Measurements from ENCODE around the gene XRN2. TPM values are rescaled to one million over a fixed set of nuclear protein-coding genes. Genes with fewer than 3 reads are reported as not detected.

The XRN2 gene
- total RNA-seq, 1 experiment from 2014 or later = 76.8 TPM

- TF ChIP-seq EZH2 (IDR thresholded peaks at IDR 0.05; ENCODE audit: low read length, unreplicated experiment) = no peak
- no peak for TF ChIP-seq CTCF (conservative IDR thresholded peaks at IDR 0.05; ENCODE audit: low read depth, low read length)
- TF ChIP-seq EZH2phosphoT487 (IDR thresholded peaks at IDR 0.05; ENCODE audit: borderline replicate concordance, low read length) = no peak
- DNase-seq (no peak), ATAC-seq (no peak)
- H3K9ac ChIP-seq (ENCODE audit: low read length) = no peak overlapping the region
- H3K9me2 ChIP-seq (replicated peaks; ENCODE audit: low read length) = no peaks in the 10 kb centered on the region
- H3K4me1 ChIP-seq (ENCODE audit: insufficient read depth, low read length) = no peaks in the 10 kb centered on the region
- H4K20me1 ChIP-seq (ENCODE audit: low read length) = peaks cover 93% of the 10 kb centered on the region
- no peaks in the 10 kb centered on the region for H3K36me3 ChIP-seq (ENCODE audit: low read depth, low read length)
- H3K4me2 ChIP-seq (ENCODE audit: low read length) = no peak overlapping the region
- intact Hi-C loops (cut with micrococcal nuclease) = loop anchor here (10.0 kb wide), 1 partner anchor 450 kb away; no protein-coding TSS in a partner anchor
- no TSS peak for BruUV-seq (replicated peaks)
- ChIA-PET POLR2A (ENCODE audit: unreplicated experiment) (no interaction called here), CTCF (no interaction called here)
- no peaks in the 10 kb centered on the region for H3F3A ChIP-seq (ENCODE audit: low read length, unreplicated experiment)
- peaks cover 100% of the 10 kb centered on the region for H3K79me2 ChIP-seq (ENCODE audit: low read length)
- no peaks in the 10 kb centered on the region for H3K9me3 ChIP-seq (ENCODE audit: low read length)
- no peak overlapping the region for H3K27ac ChIP-seq (ENCODE audit: low read length)
- no peak overlapping the region for H2AFZ ChIP-seq (ENCODE audit: low read length)
- no peak overlapping the region for H3K4me3 ChIP-seq (ENCODE audit: low read length)
- H3K27me3 ChIP-seq (ENCODE audit: low read length) = no peaks in the 10 kb centered on the region
Observed at GRCh38 chr20:21315138-21315537, 12.0 kb downstream of the XRN2 start.

GRCh38 chr20:21322083-21322710, 19.1 kb downstream of the XRN2 start:
- H3K9me3 ChIP-seq (ENCODE audit: low read length) = no peaks in the 10 kb centered on the region
- ChIA-PET POLR2A (ENCODE audit: unreplicated experiment) (no interaction called here), CTCF (no interaction called here)
- H3K9ac ChIP-seq (ENCODE audit: low read length) = no peak overlapping the region
- H3K27ac ChIP-seq (ENCODE audit: low read length) = no peak overlapping the region
- peaks cover 13% of the 10 kb centered on the region for H3K4me1 ChIP-seq (ENCODE audit: insufficient read depth, low read length)
- H4K20me1 ChIP-seq (ENCODE audit: low read length) = peaks cover 92% of the 10 kb centered on the region
- no peak overlapping the region for H3K4me3 ChIP-seq (ENCODE audit: low read length)
- no peak for ATAC-seq
- no peak overlapping the region for H2AFZ ChIP-seq (ENCODE audit: low read length)
- no peak for TF ChIP-seq EZH2 (IDR thresholded peaks at IDR 0.05; ENCODE audit: low read length, unreplicated experiment)
- no peak for TF ChIP-seq CTCF (conservative IDR thresholded peaks at IDR 0.05; ENCODE audit: low read depth, low read length)
- TF ChIP-seq EZH2phosphoT487 (IDR thresholded peaks at IDR 0.05; ENCODE audit: borderline replicate concordance, low read length) = no peak
- intact Hi-C loops (cut with micrococcal nuclease) = no loop called here
- no peak overlapping the region for H3K4me2 ChIP-seq (ENCODE audit: low read length)
- H3F3A ChIP-seq (ENCODE audit: low read length, unreplicated experiment) = no peaks in the 10 kb centered on the region
- no peaks in the 10 kb centered on the region for H3K9me2 ChIP-seq (replicated peaks; ENCODE audit: low read length)
- peaks cover 17% of the 10 kb centered on the region for H3K36me3 ChIP-seq (ENCODE audit: low read depth, low read length)
- BruUV-seq (replicated peaks) = no TSS peak
- no peaks in the 10 kb centered on the region for H3K27me3 ChIP-seq (ENCODE audit: low read length)
- DNase-seq = no peak
- H3K79me2 ChIP-seq (ENCODE audit: low read length) = peaks cover 100% of the 10 kb centered on the region

GRCh38 chr20:21322921-21323331, 19.8 kb downstream of the XRN2 start:
- Histone ChIP-seq H3K4me3 (ENCODE audit: low read length) (no peak overlapping the region), H3K4me1 (ENCODE audit: insufficient read depth, low read length) (peaks cover 13% of the 10 kb centered on the region), H3K9ac (ENCODE audit: low read length) (no peak overlapping the region), H3K9me3 (ENCODE audit: low read length) (no peaks in the 10 kb centered on the region), H3K27ac (ENCODE audit: low read length) (no peak overlapping the region; the same call in 1 of the 2 replicates), H2AFZ (ENCODE audit: low read length) (no peak overlapping the region), H3F3A (ENCODE audit: low read length, unreplicated experiment) (no peaks in the 10 kb centered on the region), H4K20me1 (ENCODE audit: low read length) (peaks cover 92% of the 10 kb centered on the region), H3K9me2 (replicated peaks; ENCODE audit: low read length) (no peaks in the 10 kb centered on the region), H3K36me3 (ENCODE audit: low read depth, low read length) (peaks cover 19% of the 10 kb centered on the region), H3K4me2 (ENCODE audit: low read length) (no peak overlapping the region), H3K27me3 (ENCODE audit: low read length) (no peaks in the 10 kb centered on the region), H3K79me2 (ENCODE audit: low read length) (peaks cover 100% of the 10 kb centered on the region)
- ChIA-PET POLR2A (ENCODE audit: unreplicated experiment) (no interaction called here), CTCF (no interaction called here)
- DNase-seq = no peak
- TF ChIP-seq CTCF (conservative IDR thresholded peaks at IDR 0.05; ENCODE audit: low read depth, low read length) = no peak
- no peak for TF ChIP-seq EZH2phosphoT487 (IDR thresholded peaks at IDR 0.05; ENCODE audit: borderline replicate concordance, low read length)
- TF ChIP-seq EZH2 (IDR thresholded peaks at IDR 0.05; ENCODE audit: low read length, unreplicated experiment) = no peak
- intact Hi-C loops (cut with micrococcal nuclease) = no loop called here
- ATAC-seq = peak; percentile 31; the same call in 1 of the 2 replicates
- BruUV-seq (replicated peaks) = no TSS peak

Data from PC-3 (cell line).